Measurements from ENCODE around the gene NLK.
"Not testable (repeated sequence)": the region's sequence is repeated elsewhere in the genome, so short reads cannot be mapped to it uniquely, and the experiment has no call there.

DNA sequence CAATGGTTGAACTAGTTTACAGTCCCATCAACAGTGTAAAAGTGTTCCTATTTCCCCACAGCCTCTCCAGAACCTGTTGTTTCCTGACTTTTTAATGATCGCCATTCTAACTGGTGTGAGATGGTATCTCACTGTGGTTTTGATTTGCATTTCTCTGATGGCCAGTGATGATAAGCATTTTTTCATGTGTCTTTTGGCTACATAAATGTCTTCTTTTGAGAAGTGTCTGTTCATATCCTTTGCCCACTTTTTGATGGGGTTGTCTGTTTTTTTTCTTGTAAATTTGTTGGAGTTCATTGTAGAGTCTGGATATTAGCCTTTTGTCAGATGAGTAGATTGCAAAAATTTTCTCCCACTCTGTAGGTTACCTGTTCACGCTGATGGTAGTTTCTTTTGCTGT lies 6.6 kb upstream of the NLK start:
- not testable (repeated sequence) for TF ChIP-seq CTCF (conservative IDR thresholded peaks at IDR 0.05 in 1 of 2, IDR thresholded peaks at IDR 0.05 in 1 of 2; ENCODE audit: low read depth in 1 of 2, low read length in 2 of 2); EZH2 (IDR thresholded peaks at IDR 0.05; ENCODE audit: low read length, missing control alignments)

Measured in fibroblast of lung (primary cell).